Right atrium auricular region (tissue), 2 donors: ENCODE measurements around the gene PDE4B. TPM values are rescaled to one million over a fixed set of nuclear protein-coding genes. Genes with fewer than 3 reads are reported as not detected.

Experiments
- DNase-seq: peaks from one replicate; pipeline ENCODE4 v3.0.0-alpha.2; 2019; ENCODE audit warnings: low spot score
- H3K27ac ChIP-seq, 2 donors: fragments of 200-600 bp; sonication (generic); 1 replicate in 1 of 2; 2 replicates in 1 of 2; pipeline ENCODE4 v1.5.1; 2016 to 2019
- H3K27me3 ChIP-seq, 2 donors: fragments of 200-600 bp; sonication (generic); one replicate each; pipeline versions ENCODE4 v1.5.1 to v1.6.0; 2017 to 2019
- H3K36me3 ChIP-seq: fragments of 200-600 bp; sonication (generic); one replicate; pipeline ENCODE4 v1.5.1; 2016
- H3K4me1 ChIP-seq, 2 donors: fragments of 200-600 bp; sonication (generic); one replicate each; pipeline versions ENCODE4 v1.5.1 to v1.6.0; 2017 to 2019
- H3K4me3 ChIP-seq, 2 donors: fragments of 200-600 bp; sonication (generic); 1 replicate in 1 of 2; 2 replicates in 1 of 2; pipeline ENCODE4 v1.5.1; 2017 to 2019; ENCODE audit warnings: mild to moderate bottlenecking in 1 of 2, moderate library complexity in 1 of 2
- H3K9me3 ChIP-seq, 2 donors: fragments of 200-600 bp; sonication (generic); one replicate each; pipeline ENCODE4 v1.5.1; 2019
- total RNA-seq, 2 donors: library from RNA; depleted of rRNA; stranded (reverse); fragments of >200 nt; gene quantifications; one replicate each; pipeline ENCODE4 v1.1.0, GENCODE V29; 2016
- TF ChIP-seq, protein P1 (sequence below), 2 donors: fragments of 200-600 bp; sonication (generic); IDR thresholded peaks; one replicate each; pipeline ENCODE4 v1.5.1; 2019; ENCODE audit warnings: antibody characterized with exemption in 2 of 2

PDE4B gene
- total RNA-seq, 2 donors from 2014 or later = 16.0 to 27.7 TPM

DNA sequence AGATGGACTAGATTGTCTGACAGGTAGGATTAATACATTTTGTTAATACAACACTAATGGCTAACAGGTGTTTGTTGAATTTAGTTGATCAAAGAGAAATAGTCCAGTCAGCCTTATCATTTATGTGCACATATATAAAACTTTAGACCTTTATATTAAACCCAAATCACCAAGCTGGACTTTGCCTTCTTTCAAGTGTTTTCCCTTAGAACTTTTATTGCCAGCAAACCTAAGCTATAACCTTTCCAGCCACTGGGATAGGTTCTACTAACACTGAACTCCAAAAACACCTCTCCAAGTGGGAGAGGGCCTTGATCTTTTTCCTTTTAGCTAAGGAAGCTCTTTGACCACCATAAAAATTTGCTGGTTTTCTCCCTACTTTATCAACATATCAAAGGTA, 345.9 kb downstream of the PDE4B start:
- TF ChIP-seq, protein P1, sequence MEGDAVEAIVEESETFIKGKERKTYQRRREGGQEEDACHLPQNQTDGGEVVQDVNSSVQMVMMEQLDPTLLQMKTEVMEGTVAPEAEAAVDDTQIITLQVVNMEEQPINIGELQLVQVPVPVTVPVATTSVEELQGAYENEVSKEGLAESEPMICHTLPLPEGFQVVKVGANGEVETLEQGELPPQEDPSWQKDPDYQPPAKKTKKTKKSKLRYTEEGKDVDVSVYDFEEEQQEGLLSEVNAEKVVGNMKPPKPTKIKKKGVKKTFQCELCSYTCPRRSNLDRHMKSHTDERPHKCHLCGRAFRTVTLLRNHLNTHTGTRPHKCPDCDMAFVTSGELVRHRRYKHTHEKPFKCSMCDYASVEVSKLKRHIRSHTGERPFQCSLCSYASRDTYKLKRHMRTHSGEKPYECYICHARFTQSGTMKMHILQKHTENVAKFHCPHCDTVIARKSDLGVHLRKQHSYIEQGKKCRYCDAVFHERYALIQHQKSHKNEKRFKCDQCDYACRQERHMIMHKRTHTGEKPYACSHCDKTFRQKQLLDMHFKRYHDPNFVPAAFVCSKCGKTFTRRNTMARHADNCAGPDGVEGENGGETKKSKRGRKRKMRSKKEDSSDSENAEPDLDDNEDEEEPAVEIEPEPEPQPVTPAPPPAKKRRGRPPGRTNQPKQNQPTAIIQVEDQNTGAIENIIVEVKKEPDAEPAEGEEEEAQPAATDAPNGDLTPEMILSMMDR (IDR thresholded peaks at IDR 0.05) = no peak

DNA sequence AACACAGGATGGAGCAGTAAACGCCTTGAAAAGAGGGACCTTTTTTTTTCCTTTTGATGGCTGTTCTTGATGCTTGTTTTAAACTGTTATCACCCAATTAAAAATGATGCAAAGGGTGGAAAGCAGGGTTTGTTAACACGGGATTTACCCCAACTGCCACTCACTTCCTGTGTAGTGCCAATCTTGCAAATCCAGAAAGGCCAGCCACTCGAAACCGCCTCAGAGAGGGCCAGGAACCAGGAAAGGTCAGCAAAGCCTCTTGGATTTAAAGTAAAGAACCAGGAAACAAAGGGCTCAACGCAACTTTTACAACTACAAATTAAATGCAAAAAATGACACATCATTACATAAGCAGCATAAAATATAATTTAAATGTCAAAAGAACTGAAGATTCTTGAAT, 347.4 kb downstream of the PDE4B start:
- H3K9me3 ChIP-seq = no peaks in the 10 kb centered on the region
- H3K36me3 ChIP-seq = no peaks in the 10 kb centered on the region
- no peaks in the 10 kb centered on the region for H3K4me1 ChIP-seq
- no peak for DNase-seq
- no peak overlapping the region for H3K4me3 ChIP-seq
- no peak overlapping the region for H3K27ac ChIP-seq
- H3K27me3 ChIP-seq = no peaks in the 10 kb centered on the region
- TF ChIP-seq, protein P1 (IDR thresholded peaks at IDR 0.05) = no peak

More for the DNA sequence above, 345.9 kb downstream of the PDE4B start:
- DNase-seq = no peak
- no peaks in the 10 kb centered on the region for H3K27me3 ChIP-seq
- H3K9me3 ChIP-seq = no peaks in the 10 kb centered on the region
- H3K4me3 ChIP-seq = no peak overlapping the region
- no peak overlapping the region for H3K27ac ChIP-seq
- no peaks in the 10 kb centered on the region for H3K36me3 ChIP-seq
- H3K4me1 ChIP-seq = no peaks in the 10 kb centered on the region

DNA sequence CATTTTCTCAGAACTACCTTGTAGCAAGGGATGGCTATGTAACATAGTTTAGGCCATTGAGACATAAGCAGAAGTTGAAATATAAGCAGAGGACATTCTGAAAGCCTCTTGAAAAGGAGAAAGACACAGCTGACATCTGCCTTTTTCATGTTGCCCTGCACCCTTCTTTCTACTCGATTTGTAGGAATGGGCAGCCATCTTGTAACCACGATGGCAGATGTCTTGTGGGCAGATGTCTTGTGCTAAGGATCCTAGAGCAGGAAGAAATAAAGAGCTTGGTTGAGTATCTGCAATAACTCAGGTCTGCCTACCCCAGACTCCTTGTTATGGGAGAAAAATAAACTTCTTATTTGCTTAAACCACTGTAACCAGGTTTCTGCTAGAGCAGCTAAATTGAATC, 351.0 kb downstream of the PDE4B start:
- no peaks in the 10 kb centered on the region for H3K9me3 ChIP-seq
- DNase-seq = no peak
- no peaks in the 10 kb centered on the region for H3K36me3 ChIP-seq
- TF ChIP-seq, protein P1 (IDR thresholded peaks at IDR 0.05) = no peak
- H3K4me1 ChIP-seq = no peaks in the 10 kb centered on the region
- H3K4me3 ChIP-seq = no peak overlapping the region
- no peaks in the 10 kb centered on the region for H3K27me3 ChIP-seq
- no peak overlapping the region for H3K27ac ChIP-seq

DNA sequence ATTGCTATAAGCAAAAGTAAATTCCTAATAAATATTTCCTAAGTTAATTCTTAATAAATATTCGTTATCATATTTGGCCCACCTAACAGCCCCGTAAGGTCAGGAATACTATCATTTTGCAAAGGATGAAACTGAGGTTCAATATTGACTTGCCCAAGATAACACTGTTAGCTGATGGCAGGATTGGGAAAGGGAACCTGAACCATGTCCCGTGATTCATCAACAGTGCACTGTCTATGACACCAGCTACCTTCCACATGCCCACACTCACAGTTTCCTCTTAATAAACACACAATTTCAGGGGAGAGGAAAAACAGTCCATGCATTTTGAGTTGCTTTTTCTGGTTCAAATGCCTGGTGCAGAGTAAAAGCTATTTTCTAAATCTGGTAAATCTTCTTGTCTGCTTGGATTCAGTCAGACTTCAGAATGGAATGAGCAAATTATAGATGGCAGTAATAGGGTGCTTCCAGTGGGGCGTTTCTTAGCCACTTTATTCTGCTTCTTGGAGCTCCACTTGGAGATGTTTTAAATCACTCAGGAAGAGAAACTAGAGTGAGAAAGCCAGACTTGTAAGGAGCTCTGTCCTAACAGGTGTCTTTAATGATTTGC, 354.6 kb downstream of the PDE4B start:
- no peaks in the 10 kb centered on the region for H3K36me3 ChIP-seq
- H3K4me1 ChIP-seq = no peaks in the 10 kb centered on the region
- H3K27ac ChIP-seq = no peak overlapping the region
- TF ChIP-seq, protein P1 (IDR thresholded peaks at IDR 0.05) = no peak
- H3K27me3 ChIP-seq = no peaks in the 10 kb centered on the region
- H3K9me3 ChIP-seq = no peaks in the 10 kb centered on the region
- no peak for DNase-seq
- H3K4me3 ChIP-seq = no peak overlapping the region

DNA sequence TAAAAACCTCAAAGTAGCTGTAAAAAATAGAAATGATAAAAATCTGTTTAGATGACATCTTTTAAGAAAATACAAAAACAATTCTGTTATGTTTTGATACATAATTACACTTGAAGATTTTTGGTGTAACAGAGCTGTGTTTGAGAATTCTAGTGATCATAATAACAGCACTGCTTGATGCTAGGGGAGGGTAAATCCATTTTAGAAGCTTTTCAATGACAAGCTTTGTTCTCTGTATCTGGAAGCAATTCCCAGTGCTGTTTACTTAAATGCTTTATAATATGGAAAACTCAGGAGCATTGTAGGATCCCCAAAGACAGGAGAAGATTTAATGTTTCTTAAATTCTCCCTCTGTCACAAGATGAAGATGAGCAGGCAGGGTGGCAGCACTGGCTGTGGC, 359.3 kb downstream of the PDE4B start:
- TF ChIP-seq, protein P1 (IDR thresholded peaks at IDR 0.05) = no peak
- Histone ChIP-seq H3K4me1 (no peaks in the 10 kb centered on the region), H3K9me3 (no peaks in the 10 kb centered on the region), H3K4me3 (no peak overlapping the region), H3K36me3 (no peaks in the 10 kb centered on the region), H3K27ac (no peak overlapping the region), H3K27me3 (no peaks in the 10 kb centered on the region)
- DNase-seq = no peak

DNA sequence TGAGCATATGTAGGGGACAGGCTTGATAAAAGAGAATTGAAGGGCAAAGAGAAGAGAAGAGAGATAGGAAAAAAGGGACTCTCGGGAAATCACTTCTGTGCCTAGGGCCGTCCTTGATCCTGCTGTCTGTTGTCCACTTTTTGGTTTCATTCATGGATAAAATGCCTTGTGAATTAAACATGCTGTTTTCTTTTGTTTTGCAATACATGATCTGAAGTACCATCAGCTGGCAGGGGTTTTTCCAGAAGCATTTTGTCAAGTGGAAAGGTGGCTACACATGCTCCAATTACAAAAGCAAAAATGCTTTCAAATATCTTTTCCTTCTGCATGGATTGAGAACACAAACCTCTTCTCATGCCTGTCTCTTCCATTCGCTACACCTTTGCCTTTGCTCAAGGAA, 361.7 kb downstream of the PDE4B start:
- H3K4me1 ChIP-seq = no peaks in the 10 kb centered on the region
- DNase-seq = no peak
- TF ChIP-seq, protein P1 (IDR thresholded peaks at IDR 0.05) = no peak
- no peak overlapping the region for H3K4me3 ChIP-seq
- no peak overlapping the region for H3K27ac ChIP-seq
- H3K36me3 ChIP-seq = no peaks in the 10 kb centered on the region
- no peaks in the 10 kb centered on the region for H3K9me3 ChIP-seq
- H3K27me3 ChIP-seq = no peaks in the 10 kb centered on the region
